Measurements from ENCODE around the gene MRPS31. TPM values are rescaled to one million over a fixed set of nuclear protein-coding genes. Genes with fewer than 3 reads are reported as not detected.

The MRPS31 gene
- total RNA-seq, 1 donor from 2014 or later, result 15.1 TPM

DNA sequence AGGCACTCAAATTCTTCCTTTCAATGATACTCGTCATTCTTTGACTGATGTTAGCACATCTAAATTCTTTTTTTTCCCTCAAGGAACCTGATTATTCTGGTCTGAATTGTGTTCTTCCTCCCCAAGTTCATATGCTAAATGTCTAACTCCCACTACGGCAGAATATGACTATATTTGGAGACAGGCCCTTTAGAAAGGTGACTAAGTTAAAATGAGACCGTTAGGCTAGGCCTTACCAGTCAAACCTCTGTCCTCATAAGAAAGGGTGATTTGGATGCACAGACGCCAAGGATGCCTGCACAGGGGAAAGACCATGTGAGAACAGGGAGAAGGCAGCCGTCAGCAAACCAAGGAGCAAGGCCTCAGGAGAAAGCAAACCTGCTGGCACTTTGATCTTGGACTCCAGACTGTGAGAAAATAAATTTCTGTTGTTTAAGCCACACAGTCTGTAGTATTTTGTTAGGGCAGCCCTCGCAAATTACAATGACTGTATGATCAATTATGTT lies 91.5 kb downstream of the MRPS31 start:
- Histone ChIP-seq H2AFZ (ENCODE audit: low read depth, low read length) (no peak overlapping the region), H3K9me3 (ENCODE audit: insufficient read depth, low read depth, low read length) (no peaks in the 10 kb centered on the region), H3K27me3 (ENCODE audit: insufficient read depth, low read length) (no peaks in the 10 kb centered on the region), H3K27ac (ENCODE audit: low read depth, low read length) (no peak overlapping the region), H3K79me2 (ENCODE audit: insufficient read depth, low read length) (no peaks in the 10 kb centered on the region), H3K4me1 (ENCODE audit: insufficient read depth, low read length) (no peaks in the 10 kb centered on the region), H4K20me1 (ENCODE audit: insufficient read depth, low read length) (no peaks in the 10 kb centered on the region), H3K4me3 (ENCODE audit: insufficient read depth, low read depth, low read length) (no peak overlapping the region), H3K9ac (ENCODE audit: low read length) (no peak overlapping the region), H3K36me3 (ENCODE audit: insufficient read depth, low read length) (no peaks in the 10 kb centered on the region), H3K4me2 (ENCODE audit: low read length) (no peak overlapping the region)
- FAIRE-seq, result no peak
- Mint-ChIP-seq H3K4me1 (ENCODE audit: low read depth, unreplicated experiment) (peaks cover 11% of the 10 kb centered on the region), H3K4me3 (ENCODE audit: unreplicated experiment) (no peak overlapping the region), H3K27ac (ENCODE audit: unreplicated experiment) (no peak overlapping the region), H3K9me3 (ENCODE audit: unreplicated experiment) (no peaks in the 10 kb centered on the region), H3K36me3 (ENCODE audit: low read depth, unreplicated experiment) (no peaks in the 10 kb centered on the region), H3K27me3 (ENCODE audit: low read depth, unreplicated experiment) (peaks cover 2% of the 10 kb centered on the region)
- no peak for TF ChIP-seq EZH2 (IDR thresholded peaks at IDR 0.05; ENCODE audit: insufficient read depth, low read length)
- TF ChIP-seq, protein P1, sequence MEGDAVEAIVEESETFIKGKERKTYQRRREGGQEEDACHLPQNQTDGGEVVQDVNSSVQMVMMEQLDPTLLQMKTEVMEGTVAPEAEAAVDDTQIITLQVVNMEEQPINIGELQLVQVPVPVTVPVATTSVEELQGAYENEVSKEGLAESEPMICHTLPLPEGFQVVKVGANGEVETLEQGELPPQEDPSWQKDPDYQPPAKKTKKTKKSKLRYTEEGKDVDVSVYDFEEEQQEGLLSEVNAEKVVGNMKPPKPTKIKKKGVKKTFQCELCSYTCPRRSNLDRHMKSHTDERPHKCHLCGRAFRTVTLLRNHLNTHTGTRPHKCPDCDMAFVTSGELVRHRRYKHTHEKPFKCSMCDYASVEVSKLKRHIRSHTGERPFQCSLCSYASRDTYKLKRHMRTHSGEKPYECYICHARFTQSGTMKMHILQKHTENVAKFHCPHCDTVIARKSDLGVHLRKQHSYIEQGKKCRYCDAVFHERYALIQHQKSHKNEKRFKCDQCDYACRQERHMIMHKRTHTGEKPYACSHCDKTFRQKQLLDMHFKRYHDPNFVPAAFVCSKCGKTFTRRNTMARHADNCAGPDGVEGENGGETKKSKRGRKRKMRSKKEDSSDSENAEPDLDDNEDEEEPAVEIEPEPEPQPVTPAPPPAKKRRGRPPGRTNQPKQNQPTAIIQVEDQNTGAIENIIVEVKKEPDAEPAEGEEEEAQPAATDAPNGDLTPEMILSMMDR (IDR thresholded peaks at IDR 0.05; ENCODE audit: insufficient read depth, low read depth, low read length), result no peak
- DNase-seq (ENCODE audit: low read depth), result no peak

Small RNA genes lying within 50 kb of the gene (microRNA-seq; reads per million reads assigned to microRNA genes)
- gene MIR320D1, result not detected
- not detected for gene MIR621

Other genes starting within 250 kb of the MRPS31 start
- 8.8 and 10.4 TPM in 2 replicates for gene FOXO1, start 104.5 kb downstream of the MRPS31 start, total RNA-seq
- gene SLC25A15, start 18.4 kb upstream of the MRPS31 start, total RNA-seq, result 11.7 and 12.2 TPM in 2 replicates
- 69.1 and 75.1 TPM in 2 replicates for gene ELF1, start 248.1 kb upstream of the MRPS31 start, total RNA-seq

Measured in astrocyte (in vitro differentiated cells and primary cell).